ENCODE measurements around the gene CHCHD6.

The CHCHD6 gene

GRCh38 chr3:126704494-126705214 is 614 bp downstream of the CHCHD6 start:
- DNase-seq (ENCODE audit: low read depth in 1 of 2, low spot score in 1 of 2), result no peak

DNA sequence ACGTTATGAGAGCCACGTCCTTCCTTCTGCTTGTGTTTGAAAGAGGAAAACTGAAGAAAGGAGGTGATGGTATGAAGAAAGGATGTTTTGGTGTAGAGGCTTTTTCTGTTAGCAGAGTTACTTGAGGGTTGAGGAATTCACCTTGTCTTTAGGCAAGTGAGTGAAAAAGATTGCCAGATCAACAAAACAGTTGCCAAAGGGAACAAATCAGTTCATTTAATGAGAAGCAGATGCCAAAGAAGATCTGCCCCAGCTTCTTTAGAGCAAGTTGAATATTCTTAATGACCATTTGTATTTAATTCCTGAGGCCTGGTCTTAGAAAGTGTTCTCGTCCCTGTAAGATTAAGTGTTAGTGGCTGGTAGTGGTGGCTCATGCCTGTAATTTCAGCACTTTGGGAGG is 2.6 kb downstream of the CHCHD6 start:
- no peak for DNase-seq (ENCODE audit: low read depth in 1 of 2, low spot score in 1 of 2)

DNA sequence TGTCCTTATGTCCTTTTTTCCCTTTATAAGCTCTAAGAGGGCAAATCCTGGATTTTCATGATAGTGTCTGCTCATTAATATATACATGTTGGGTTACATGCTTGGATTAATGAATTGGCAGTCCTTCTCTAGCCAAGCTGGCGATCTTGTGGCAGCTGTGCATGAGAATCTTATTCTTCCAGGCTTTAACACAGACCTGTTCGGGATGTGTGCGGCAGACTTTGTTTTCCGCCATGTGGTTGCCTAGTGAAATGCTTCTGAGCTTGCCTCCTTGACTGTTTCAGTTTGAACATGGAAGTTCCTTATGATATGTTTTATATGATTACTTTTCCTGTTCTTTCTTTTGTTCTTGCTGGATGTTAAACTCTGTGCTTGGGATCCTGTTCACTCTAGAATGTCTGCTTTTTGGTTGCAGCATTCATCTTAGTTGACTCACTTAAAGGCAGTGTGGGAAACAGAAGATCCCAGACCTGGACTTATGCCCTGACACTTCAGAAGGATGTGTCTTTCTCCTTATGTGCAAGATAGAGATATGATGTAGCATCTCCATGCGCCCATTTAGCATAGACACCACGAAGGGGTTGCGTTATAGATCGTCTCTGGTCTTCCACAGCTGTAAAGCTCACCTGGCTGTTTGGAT is 7.2 kb downstream of the CHCHD6 start:
- DNase-seq (ENCODE audit: low read depth in 1 of 2, low spot score in 1 of 2), result no peak

GRCh38 chr3:126713199-126713598 is 9.2 kb downstream of the CHCHD6 start:
- DNase-seq (ENCODE audit: low read depth in 1 of 2, low spot score in 1 of 2), result no peak

DNA sequence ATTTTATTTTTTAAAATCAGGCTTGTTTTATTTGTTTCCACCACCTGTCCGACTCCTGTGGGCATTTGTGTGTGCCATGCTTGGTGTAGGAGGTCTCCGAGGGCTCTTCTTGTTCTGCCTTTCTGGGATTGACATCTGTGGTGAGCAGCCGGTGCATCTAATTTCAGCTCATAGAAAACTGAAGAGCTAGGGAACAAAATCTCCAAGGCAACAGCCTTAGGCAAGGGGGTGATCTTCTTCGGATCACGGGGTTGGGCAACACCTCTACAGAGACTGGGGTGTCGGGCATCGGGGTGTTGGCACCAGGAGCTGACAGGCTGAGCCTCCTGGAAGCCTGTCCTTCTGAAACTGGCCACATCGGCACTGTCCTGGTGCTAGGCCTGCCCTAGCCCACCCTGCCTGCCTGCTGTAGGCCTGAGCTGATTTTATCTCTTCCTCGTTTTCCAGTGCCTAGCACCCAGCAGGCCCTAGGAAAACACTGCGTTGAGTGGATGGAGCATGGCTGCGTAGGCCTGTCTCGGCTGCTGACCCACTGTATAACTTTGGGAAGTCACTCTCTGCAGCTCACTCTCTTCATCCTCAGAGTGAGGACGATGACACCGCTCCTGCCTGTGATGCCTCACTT is 10.3 kb downstream of the CHCHD6 start:
- no peak for DNase-seq (ENCODE audit: low read depth in 1 of 2, low spot score in 1 of 2)

DNA sequence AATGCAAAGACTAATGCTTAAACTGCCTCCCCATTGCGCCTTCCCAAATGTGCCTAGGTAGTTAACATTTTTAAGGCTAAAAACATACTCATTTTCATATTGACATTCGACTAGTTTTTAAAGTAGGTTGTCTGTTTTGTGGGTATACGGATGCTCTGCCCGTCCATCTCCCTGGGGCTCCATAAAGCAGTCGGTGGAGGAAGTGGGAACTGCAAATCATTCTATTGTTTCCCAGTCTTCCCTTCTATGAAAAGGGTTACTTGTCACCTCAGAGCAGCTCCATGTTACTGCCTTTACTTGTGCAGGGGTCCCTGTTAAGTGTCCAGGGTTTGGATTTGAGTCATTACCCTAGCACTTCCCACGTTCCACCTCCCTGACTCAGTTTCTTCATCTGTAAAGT is 10.9 kb downstream of the CHCHD6 start:
- DNase-seq (ENCODE audit: low read depth in 1 of 2, low spot score in 1 of 2), result no peak

GRCh38 chr3:126715432-126715831 is 11.4 kb downstream of the CHCHD6 start:
- DNase-seq (ENCODE audit: low read depth in 1 of 2, low spot score in 1 of 2), result no peak

GRCh38 chr3:126716057-126716456 is 12.0 kb downstream of the CHCHD6 start:
- no peak for DNase-seq (ENCODE audit: low read depth in 1 of 2, low spot score in 1 of 2)

GRCh38 chr3:126718561-126719445 is 14.8 kb downstream of the CHCHD6 start:
- DNase-seq (ENCODE audit: low read depth in 1 of 2, low spot score in 1 of 2), result no peak

DNA sequence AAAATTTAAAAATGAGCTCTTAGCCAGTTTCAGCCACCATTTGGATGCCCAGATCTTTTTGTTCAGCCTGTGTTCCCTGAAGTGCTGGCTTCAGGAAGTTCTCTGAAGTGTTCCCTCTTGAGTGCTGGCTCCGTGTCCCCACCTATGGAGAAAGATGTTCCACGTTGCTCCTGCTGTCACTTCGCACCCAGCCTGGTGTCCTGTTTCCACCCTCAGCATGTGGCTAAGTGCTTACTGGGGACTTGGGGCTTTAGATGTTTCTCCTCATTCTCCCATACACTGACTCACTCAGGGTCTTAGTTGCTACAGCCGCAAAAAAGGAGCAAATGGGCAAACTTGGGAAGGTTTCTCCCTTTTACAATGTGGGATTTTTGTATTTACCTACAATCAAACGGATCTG is 16.6 kb downstream of the CHCHD6 start:
- DNase-seq (ENCODE audit: low read depth in 1 of 2, low spot score in 1 of 2), result no peak

GRCh38 chr3:126721246-126721645 is 17.2 kb downstream of the CHCHD6 start:
- no peak for DNase-seq (ENCODE audit: low read depth in 1 of 2, low spot score in 1 of 2)

DNA sequence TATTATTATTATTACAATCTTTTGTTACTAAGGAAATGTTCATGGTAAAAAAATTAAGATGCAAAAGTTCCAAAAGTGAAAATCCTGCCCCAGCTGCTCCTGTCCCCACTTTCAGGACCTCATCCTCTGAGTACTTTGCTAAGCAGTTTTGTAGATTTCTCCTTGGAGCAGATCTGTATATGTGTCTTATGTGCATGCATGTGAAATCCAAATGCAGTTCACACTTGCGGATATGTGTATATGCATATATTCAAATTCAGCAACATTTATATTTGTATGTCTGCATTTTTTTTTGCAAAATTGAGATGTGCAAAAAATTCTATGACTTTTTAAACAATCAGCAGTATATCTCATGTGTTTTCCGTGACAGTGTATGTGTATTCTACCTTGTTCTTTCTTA is 19.2 kb downstream of the CHCHD6 start:
- DNase-seq (ENCODE audit: low read depth in 1 of 2, low spot score in 1 of 2), result no peak

DNA sequence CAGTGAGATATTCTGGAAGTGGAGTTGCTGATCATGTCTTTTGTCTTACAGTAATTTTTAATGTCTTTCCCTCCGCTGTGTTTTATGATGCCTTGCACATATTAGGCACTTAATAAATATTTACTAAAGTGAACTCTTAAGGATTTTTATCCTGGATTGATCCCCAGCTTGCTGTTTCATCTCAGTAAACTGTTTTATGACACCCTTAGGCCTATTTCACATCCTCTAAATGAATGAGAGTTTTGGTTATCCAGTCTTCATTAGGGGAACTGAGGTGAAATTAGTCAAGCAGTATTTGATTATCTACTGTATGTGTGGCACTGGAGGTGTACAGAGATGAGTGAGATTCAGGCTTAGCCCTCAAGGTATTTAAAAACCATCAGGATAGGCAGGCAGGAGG is 19.8 kb downstream of the CHCHD6 start:
- no peak for DNase-seq (ENCODE audit: low read depth in 1 of 2, low spot score in 1 of 2)

- no peak for DNase-seq (ENCODE audit: low read depth in 1 of 2, low spot score in 1 of 2)
These were observed 24.6 kb downstream of the CHCHD6 start for GRCh38 chr3:126728680-126729079.

GRCh38 chr3:126730376-126730775 is 26.3 kb downstream of the CHCHD6 start:
- no peak for DNase-seq (ENCODE audit: low read depth in 1 of 2, low spot score in 1 of 2)

DNA sequence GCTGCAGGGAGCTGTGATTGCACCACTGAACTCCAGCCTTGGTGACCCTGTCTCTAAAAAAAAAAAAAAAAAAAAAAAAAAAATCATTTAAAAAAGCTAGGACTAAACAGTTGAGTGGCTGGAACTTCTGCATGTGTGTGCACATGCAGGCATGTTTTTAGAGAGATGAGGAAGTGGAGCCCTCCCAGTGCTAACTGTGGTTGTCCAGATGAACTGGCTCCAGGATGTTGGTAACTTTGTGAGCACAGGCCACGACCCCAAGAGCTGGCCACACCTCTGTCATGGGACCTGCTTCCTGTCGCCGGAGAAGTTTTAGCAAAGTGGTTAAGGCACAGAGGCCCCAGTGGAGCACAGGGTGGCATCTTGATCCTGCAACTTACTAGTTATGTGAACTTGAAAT is 27.0 kb downstream of the CHCHD6 start:
- DNase-seq (ENCODE audit: low read depth in 1 of 2, low spot score in 1 of 2), result no peak

DNA sequence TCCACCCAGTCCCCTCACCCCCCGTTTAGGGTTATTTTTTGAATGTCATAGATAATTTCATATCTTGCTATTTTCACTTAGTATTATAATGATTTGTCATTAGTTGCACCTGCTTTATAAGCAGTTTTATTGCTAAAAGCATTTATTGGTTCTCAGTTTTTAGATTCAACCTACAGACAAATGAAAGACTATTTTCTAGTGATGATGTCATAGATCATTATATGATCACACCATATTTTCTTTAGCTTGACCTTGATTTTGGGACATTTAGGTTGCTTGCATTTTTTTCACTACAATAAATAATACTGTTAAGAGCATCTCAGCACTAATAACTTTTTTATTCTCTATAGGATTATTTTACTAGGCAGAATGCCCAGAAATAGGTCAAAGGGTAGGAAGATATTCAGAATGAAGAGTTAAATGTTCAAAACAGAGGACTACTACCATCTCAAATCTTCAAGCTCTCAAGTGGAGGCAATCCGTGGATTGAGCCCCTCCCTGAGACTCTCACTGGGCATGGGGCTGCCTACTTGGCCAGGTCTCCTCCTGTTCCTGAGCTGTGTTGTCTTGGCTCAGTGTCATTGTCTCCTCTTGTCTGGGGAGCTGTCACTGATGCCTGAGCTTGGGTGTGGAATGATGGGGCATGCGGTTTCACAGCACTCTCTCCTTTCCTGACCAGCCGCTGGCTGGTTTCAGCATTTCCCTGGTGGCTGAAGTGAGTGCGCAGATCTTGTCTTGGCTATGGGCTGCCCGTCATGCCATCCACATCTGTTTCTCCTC is 28.4 kb downstream of the CHCHD6 start:
- DNase-seq (ENCODE audit: low read depth in 1 of 2, low spot score in 1 of 2), result no peak

DNA sequence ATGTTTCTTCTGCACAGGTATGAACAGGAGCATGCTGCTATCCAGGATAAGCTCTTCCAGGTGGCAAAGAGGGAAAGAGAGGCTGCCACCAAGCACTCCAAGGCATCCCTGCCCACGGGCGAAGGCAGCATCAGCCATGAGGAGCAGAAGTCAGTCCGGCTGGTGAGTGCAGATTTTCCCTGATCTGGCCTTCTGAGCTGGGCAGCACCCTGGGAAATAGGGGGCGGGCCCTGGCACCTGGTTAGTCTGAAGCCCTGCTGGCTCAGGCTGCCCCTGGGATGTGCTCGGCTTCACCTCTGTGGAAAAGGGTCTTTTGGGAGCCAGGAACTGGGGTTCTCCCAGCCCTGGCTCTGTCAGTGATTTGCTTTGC is 29.0 kb downstream of the CHCHD6 start:
- DNase-seq (ENCODE audit: low read depth in 1 of 2, low spot score in 1 of 2), result no peak

DNA sequence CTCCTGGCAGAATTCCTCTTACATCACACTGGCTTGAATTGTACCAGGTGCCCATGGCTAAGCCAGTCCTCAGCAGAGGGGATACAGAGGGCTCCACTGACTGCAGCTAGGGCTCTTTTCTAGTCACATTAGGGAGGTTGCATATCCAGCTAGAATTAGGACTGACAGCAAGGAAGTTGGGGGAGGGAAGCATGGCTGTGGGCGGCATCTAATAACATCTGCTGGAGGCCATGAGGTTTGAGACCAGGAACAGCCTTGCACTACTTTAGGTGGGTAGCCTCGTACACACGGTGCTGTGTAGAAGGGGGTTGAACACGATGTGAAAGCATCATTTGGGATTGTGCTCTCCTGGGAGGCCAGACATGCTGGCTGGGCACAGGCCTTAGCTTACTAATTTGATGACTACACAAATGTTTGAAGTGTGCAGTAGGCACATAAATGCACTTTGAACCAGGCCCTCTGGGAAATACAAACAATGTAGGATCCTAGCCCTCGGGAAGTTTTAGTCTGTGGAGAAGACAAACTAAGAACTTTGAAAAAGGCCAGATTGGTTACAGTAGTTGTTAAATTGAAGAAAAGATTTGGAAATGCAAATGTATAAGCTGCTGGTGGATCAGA is 30.2 kb downstream of the CHCHD6 start:
- no peak for DNase-seq (ENCODE audit: low read depth in 1 of 2, low spot score in 1 of 2)

DNA sequence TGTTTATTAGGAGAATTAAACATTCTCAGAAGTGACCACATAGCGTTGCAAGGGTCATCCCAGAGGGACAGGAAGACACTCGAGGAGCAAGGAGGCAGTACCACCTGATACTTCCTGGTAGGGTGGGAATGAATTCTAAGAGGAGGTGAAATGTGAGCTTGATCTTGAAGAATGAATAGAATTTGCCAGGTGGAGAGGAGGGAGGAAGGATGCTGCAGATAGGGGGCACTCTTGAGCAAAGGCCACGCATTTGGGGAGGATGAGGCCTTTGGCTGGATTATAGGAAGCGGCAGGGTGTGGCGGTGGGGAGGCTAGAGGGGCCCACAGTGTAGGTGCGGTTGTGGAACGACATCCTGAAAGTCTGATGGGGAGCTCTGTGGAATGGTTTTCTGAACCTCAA is 33.5 kb downstream of the CHCHD6 start:
- DNase-seq (ENCODE audit: low read depth in 1 of 2, low spot score in 1 of 2), result no peak
